Keratinocyte (primary cell): ENCODE data around the gene DTNB.

Source experiments
- EZH2 ChIP-seq: IDR thresholded peaks from one replicate; pipeline ENCODE4 v1.6.1; 2012; ENCODE audit warnings: inconsistent platforms, mild to moderate bottlenecking, low read length, moderate library complexity
- TF ChIP-seq, protein P1 (sequence below), 3 experiments: IDR thresholded peaks in 1 of 3; conservative IDR thresholded peaks in 1 of 3; optimal IDR thresholded peaks in 1 of 3; 2 replicates in 2 of 3; 3 replicates in 1 of 3; pipeline versions ENCODE3 to v1.5.1; 2011; ENCODE audit warnings: low read length in 3 of 3, mild to moderate bottlenecking in 3 of 3, moderate library complexity in 2 of 3, control low read depth in 1 of 3, inconsistent platforms in 1 of 3; ENCODE audit not compliant: insufficient read depth in 2 of 3; ENCODE audit errors: extremely low read depth in 1 of 3

DNA sequence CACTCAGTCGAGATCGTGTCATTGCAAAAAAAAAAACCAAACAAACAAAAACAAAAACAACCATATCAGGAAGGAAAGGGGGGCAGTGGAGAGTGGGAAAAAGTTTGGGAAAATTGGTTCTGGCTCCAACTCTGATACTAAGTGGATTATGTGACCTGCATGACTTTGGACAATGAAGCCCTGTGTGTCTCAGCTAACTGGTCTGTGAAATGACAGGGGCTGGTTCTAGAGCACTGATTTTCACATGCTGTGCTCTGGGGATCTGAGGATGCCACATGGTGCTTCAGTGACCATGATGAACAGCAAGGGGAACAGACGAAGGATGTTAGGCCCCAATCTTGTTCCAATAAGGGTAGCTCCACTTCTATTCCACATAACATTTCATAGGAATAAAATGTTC lies 174.2 kb downstream of the DTNB start:
- TF ChIP-seq, protein P1, sequence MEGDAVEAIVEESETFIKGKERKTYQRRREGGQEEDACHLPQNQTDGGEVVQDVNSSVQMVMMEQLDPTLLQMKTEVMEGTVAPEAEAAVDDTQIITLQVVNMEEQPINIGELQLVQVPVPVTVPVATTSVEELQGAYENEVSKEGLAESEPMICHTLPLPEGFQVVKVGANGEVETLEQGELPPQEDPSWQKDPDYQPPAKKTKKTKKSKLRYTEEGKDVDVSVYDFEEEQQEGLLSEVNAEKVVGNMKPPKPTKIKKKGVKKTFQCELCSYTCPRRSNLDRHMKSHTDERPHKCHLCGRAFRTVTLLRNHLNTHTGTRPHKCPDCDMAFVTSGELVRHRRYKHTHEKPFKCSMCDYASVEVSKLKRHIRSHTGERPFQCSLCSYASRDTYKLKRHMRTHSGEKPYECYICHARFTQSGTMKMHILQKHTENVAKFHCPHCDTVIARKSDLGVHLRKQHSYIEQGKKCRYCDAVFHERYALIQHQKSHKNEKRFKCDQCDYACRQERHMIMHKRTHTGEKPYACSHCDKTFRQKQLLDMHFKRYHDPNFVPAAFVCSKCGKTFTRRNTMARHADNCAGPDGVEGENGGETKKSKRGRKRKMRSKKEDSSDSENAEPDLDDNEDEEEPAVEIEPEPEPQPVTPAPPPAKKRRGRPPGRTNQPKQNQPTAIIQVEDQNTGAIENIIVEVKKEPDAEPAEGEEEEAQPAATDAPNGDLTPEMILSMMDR (optimal IDR thresholded peaks at IDR 0.05 in 1 of 3, IDR thresholded peaks at IDR 0.05 in 1 of 3, conservative IDR thresholded peaks at IDR 0.05 in 1 of 3; ENCODE audit: extremely low read depth in 1 of 3, insufficient read depth in 2 of 3, low read length in 3 of 3): no peak
- TF ChIP-seq EZH2: no peak
